H9 (cell line): ENCODE data around the gene SLC16A14. TPM values are rescaled to one million over a fixed set of nuclear protein-coding genes. Genes with fewer than 3 reads are reported as not detected.

Experiments used
- DNase-seq: peaks from one replicate; pipeline ENCODE4 v3.0.0-alpha.2; 2017
- H2AFZ ChIP-seq: one replicate; pipeline ENCODE4 v1.6.1; 2013; ENCODE audit warnings: mild to moderate bottlenecking, low read length, control low read depth, moderate library complexity
- H2AK5ac ChIP-seq: 2 replicates; pipeline ENCODE4 v1.6.1; 2013; ENCODE audit warnings: low read length, control low read depth, mixed read lengths; ENCODE audit not compliant: insufficient read length
- H2BK120ac ChIP-seq: one replicate; pipeline ENCODE4 v1.6.1; 2013; ENCODE audit warnings: low read depth, mild to moderate bottlenecking, low read length, control low read depth, inconsistent platforms; ENCODE audit not compliant: poor library complexity, severe bottlenecking
- H2BK12ac ChIP-seq: 2 replicates; pipeline ENCODE4 v1.6.1; 2013; ENCODE audit warnings: low read length, control low read depth, mixed read lengths, low read depth; ENCODE audit not compliant: insufficient read length
- H2BK15ac ChIP-seq: 2 replicates; pipeline ENCODE4 v1.6.1; 2013; ENCODE audit warnings: low read depth, low read length, control low read depth
- H2BK20ac ChIP-seq: one replicate; pipeline ENCODE4 v1.6.1; 2013; ENCODE audit warnings: low read depth, mild to moderate bottlenecking, low read length, control low read depth, inconsistent platforms; ENCODE audit not compliant: poor library complexity, severe bottlenecking
- H2BK5ac ChIP-seq: 2 replicates; pipeline ENCODE4 v1.6.1; 2013; ENCODE audit warnings: low read length, control low read depth, mixed read lengths; ENCODE audit not compliant: insufficient read length
- H3K14ac ChIP-seq: 2 replicates; pipeline ENCODE4 v1.6.1; 2013; ENCODE audit warnings: low read length, control low read depth; ENCODE audit not compliant: insufficient read depth
- H3K18ac ChIP-seq: 2 replicates; pipeline ENCODE4 v1.6.1; 2013; ENCODE audit warnings: low read depth, mild to moderate bottlenecking, mixed read lengths, low read length, control low read depth; ENCODE audit not compliant: insufficient read length
- H3K23ac ChIP-seq: 2 replicates; pipeline ENCODE4 v1.6.1; 2013; ENCODE audit warnings: low read length, control low read depth, mixed read lengths, low read depth; ENCODE audit not compliant: insufficient read length
- H3K23me2 ChIP-seq: 2 replicates; pipeline ENCODE4 v1.6.1; 2013; ENCODE audit warnings: low read depth, mild to moderate bottlenecking, mixed read lengths, low read length, control low read depth; ENCODE audit not compliant: insufficient read length, poor library complexity, severe bottlenecking
- H3K27ac ChIP-seq: 2 replicates; pipeline ENCODE4 v1.5.1; 2013; ENCODE audit warnings: low read length, control low read depth, mixed read lengths, low read depth; ENCODE audit not compliant: insufficient read length
- H3K27me3 ChIP-seq: 2 replicates; pipeline ENCODE4 v1.6.1; 2013; ENCODE audit warnings: low read length, control low read depth, inconsistent platforms; ENCODE audit not compliant: insufficient read depth
- H3K4ac ChIP-seq: 2 replicates; pipeline ENCODE4 v1.6.1; 2013; ENCODE audit warnings: low read depth, mild to moderate bottlenecking, control low read depth, inconsistent platforms, low read length, moderate library complexity
- H3K4me1 ChIP-seq: 2 replicates; pipeline ENCODE4 v1.6.1; 2013; ENCODE audit warnings: low read length, control low read depth, inconsistent platforms; ENCODE audit not compliant: insufficient read depth
- H3K4me2 ChIP-seq: 2 replicates; pipeline ENCODE4 v1.6.1; 2013; ENCODE audit warnings: low read length, control low read depth, mixed read lengths; ENCODE audit not compliant: insufficient read length, insufficient read depth
- H3K56ac ChIP-seq: 2 replicates; pipeline ENCODE4 v1.6.1; 2013; ENCODE audit warnings: low read depth, mild to moderate bottlenecking, mixed read lengths, low read length, control low read depth; ENCODE audit not compliant: insufficient read length
- H3K79me1 ChIP-seq: 2 replicates; pipeline ENCODE4 v1.6.1; 2013; ENCODE audit warnings: low read depth, mild to moderate bottlenecking, moderate library complexity, low read length, control low read depth, inconsistent platforms; ENCODE audit not compliant: insufficient read depth, poor library complexity, severe bottlenecking
- H3K79me2 ChIP-seq: 2 replicates; pipeline ENCODE4 v1.6.1; 2013; ENCODE audit warnings: low read length, control low read depth, inconsistent platforms; ENCODE audit not compliant: insufficient read depth
- H3K9ac ChIP-seq: 2 replicates; pipeline ENCODE4 v1.6.1; 2013; ENCODE audit warnings: low read length, control low read depth, mixed read lengths; ENCODE audit not compliant: insufficient read length; ENCODE audit errors: extremely low read depth
- H3K9me3 ChIP-seq: one replicate; pipeline ENCODE4 v1.6.1; 2013; ENCODE audit warnings: low read depth, low read length, inconsistent platforms; ENCODE audit not compliant: control insufficient read depth
- H3T11ph ChIP-seq: one replicate; pipeline ENCODE4 v1.6.1; 2013; ENCODE audit warnings: mild to moderate bottlenecking, low read length, control low read depth, inconsistent platforms
- H4K20me1 ChIP-seq: one replicate; pipeline ENCODE4 v1.6.1; 2013; ENCODE audit not compliant: control insufficient read depth, insufficient read length, insufficient read depth
- H4K5ac ChIP-seq: 2 replicates; pipeline ENCODE4 v1.6.1; 2013; ENCODE audit warnings: low read depth, mild to moderate bottlenecking, mixed read lengths, low read length, control low read depth; ENCODE audit not compliant: insufficient read length
- H4K8ac ChIP-seq: replicated peaks from 2 replicates; pipeline ENCODE4 v1.6.1; 2013; ENCODE audit warnings: low read length, control low read depth, mixed read lengths, low read depth; ENCODE audit not compliant: insufficient read length
- H4K91ac ChIP-seq: 2 replicates; pipeline ENCODE4 v1.6.1; 2013; ENCODE audit warnings: low read depth, mild to moderate bottlenecking, moderate library complexity, mixed read lengths, low read length, control low read depth; ENCODE audit not compliant: insufficient read length
- H3K27ac Mint-ChIP-seq, 3 experiments: 2 replicates in 2 of 3; 3 replicates in 1 of 3; pipeline ENCODE4 v1.8.0; 2020 to 2021; ENCODE audit warnings: mixed read lengths in 3 of 3, mild to moderate bottlenecking in 1 of 3, moderate library complexity in 1 of 3
- H3K27me3 Mint-ChIP-seq: 2 replicates; pipeline ENCODE4 v1.8.0; 2021; ENCODE audit warnings: low read depth, mild to moderate bottlenecking, moderate library complexity, mixed read lengths
- H3K36me3 Mint-ChIP-seq, 3 experiments: 2 replicates in 2 of 3; 3 replicates in 1 of 3; pipeline ENCODE4 v1.8.0; 2020 to 2021; ENCODE audit warnings: low read depth in 3 of 3, mixed read lengths in 3 of 3; ENCODE audit not compliant: insufficient read depth in 1 of 3
- H3K4me1 Mint-ChIP-seq, 2 experiments: 2 replicates each; pipeline ENCODE4 v1.8.0; 2020; ENCODE audit warnings: mixed read lengths in 2 of 2
- H3K4me3 Mint-ChIP-seq, 2 experiments: 2 replicates in 1 of 2; 3 replicates in 1 of 2; pipeline ENCODE4 v1.8.0; 2020 to 2021; ENCODE audit warnings: mild to moderate bottlenecking in 2 of 2, mixed read lengths in 2 of 2, moderate library complexity in 1 of 2
- H3K9me3 Mint-ChIP-seq, 2 experiments: 2 replicates in 1 of 2; 3 replicates in 1 of 2; pipeline ENCODE4 v1.8.0; 2020; ENCODE audit warnings: mild to moderate bottlenecking in 2 of 2, mixed read lengths in 2 of 2, moderate library complexity in 1 of 2
- WGBS: extraction: QIAGEN DNeasy Blood & Tissue Kit; methylation state at CpG from one replicate; pipeline ENCODE4 v1.1.7; 2013; ENCODE audit warnings: missing lambda C conversion rate, low lambda C conversion rate, mixed read lengths; ENCODE audit not compliant: insufficient read length; ENCODE audit errors: extremely low coverage; 5-methylcytosine and 5-hydroxymethylcytosine counted together
- total RNA-seq: library from RNA; stranded (reverse); gene quantifications from 2 replicates; pipeline ENCODE4 v1.2.1, GENCODE V29; 2021
- TF ChIP-seq, protein P1 (sequence below): fragments of 200-600 bp; sonication (generic); conservative IDR thresholded peaks from 3 replicates; pipeline ENCODE4 v1.8.0; 2021; ENCODE audit warnings: antibody characterized with exemption, mild to moderate bottlenecking

Gene SLC16A14
- total RNA-seq, 1 experiment from 2014 or later, result 0.61 TPM

DNA sequence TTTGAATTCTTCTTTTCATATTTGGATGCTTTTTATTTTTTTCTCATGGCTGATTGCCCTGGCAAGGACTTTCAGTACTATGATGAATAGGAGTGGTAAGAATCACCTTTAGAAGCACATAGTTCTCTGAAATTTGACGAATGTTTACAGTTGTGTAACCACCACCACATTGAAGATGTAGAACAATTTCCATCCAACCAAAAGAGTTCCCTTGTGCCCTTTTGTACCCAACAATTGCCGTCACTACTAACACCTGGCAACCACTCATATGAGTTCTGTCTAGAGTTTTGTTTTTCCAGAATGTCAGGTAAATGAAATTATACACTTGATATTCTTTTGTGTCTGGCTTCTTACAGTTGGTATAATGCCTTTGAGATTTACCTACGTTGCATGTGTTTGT lies 28.7 kb upstream of the SLC16A14 start:
- Histone ChIP-seq H3K4me1 (no peaks in the 10 kb centered on the region), H4K5ac (no peak overlapping the region), H3K56ac (no peak overlapping the region), H4K91ac (no peak overlapping the region), H3K14ac (no peak overlapping the region), H3T11ph (no peak overlapping the region), H3K9ac (no peak overlapping the region), H2AK5ac (no peak overlapping the region), H3K23ac (no peak overlapping the region), H3K9me3 (no peaks in the 10 kb centered on the region), H3K23me2 (no peaks in the 10 kb centered on the region), H2BK5ac (no peak overlapping the region), H3K27me3 (no peaks in the 10 kb centered on the region), H3K79me2 (no peaks in the 10 kb centered on the region), H3K79me1 (no peaks in the 10 kb centered on the region), H2BK20ac (no peak overlapping the region), H2BK120ac (no peak overlapping the region), H3K4ac (no peak overlapping the region), H3K18ac (no peak overlapping the region), H2BK15ac (no peak overlapping the region), H3K27ac (no peak overlapping the region), H4K8ac (no peak overlapping the region), H4K20me1 (no peaks in the 10 kb centered on the region), H2BK12ac (no peak overlapping the region), H3K4me2 (no peak overlapping the region), H2AFZ (no peak overlapping the region)
- H3K9me3 Mint-ChIP-seq, result peaks cover 16% of the 10 kb centered on the region in 2 experiments
- H3K27me3 Mint-ChIP-seq, result no peaks in the 10 kb centered on the region; the same call in 1 of the 2 replicates
- WGBS, result no CpG with 5 or more reads among the region's 3 CpGs
- TF ChIP-seq, protein P1, sequence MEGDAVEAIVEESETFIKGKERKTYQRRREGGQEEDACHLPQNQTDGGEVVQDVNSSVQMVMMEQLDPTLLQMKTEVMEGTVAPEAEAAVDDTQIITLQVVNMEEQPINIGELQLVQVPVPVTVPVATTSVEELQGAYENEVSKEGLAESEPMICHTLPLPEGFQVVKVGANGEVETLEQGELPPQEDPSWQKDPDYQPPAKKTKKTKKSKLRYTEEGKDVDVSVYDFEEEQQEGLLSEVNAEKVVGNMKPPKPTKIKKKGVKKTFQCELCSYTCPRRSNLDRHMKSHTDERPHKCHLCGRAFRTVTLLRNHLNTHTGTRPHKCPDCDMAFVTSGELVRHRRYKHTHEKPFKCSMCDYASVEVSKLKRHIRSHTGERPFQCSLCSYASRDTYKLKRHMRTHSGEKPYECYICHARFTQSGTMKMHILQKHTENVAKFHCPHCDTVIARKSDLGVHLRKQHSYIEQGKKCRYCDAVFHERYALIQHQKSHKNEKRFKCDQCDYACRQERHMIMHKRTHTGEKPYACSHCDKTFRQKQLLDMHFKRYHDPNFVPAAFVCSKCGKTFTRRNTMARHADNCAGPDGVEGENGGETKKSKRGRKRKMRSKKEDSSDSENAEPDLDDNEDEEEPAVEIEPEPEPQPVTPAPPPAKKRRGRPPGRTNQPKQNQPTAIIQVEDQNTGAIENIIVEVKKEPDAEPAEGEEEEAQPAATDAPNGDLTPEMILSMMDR, result no peak
- DNase-seq, result no peak
- no peaks in the 10 kb centered on the region for H3K4me1 Mint-ChIP-seq
- peaks cover 0 to 3% (median 0%) of the 10 kb centered on the region in 3 experiments; a peak in 3 of 7 replicates for H3K36me3 Mint-ChIP-seq
- no peak overlapping the region for H3K27ac Mint-ChIP-seq
- H3K4me3 Mint-ChIP-seq, result no peak overlapping the region
